BLaER1 treated with 17β-estradiol and CSF1 and Interleukin-3, amounts not matched to agents 10 nM and 100 nM (cell line): ENCODE results near the gene NR1H4.
"Not testable (repeated sequence)": the region's sequence is repeated elsewhere in the genome, so short reads cannot be mapped to it uniquely, and the experiment has no call there.

Experiments
- H3K27ac ChIP-seq, 11 experiments: shearing (Covaris generic); formaldehyde crosslinking; 2 replicates each; pipeline ENCODE4 v1.8.1; 2022
- H3K27me3 ChIP-seq, 11 experiments: shearing (Covaris generic); formaldehyde crosslinking; 2 replicates each; pipeline ENCODE4 v1.8.1; 2022
- H3K36me3 ChIP-seq, 11 experiments: shearing (Covaris generic); formaldehyde crosslinking; 2 replicates each; pipeline ENCODE4 v1.8.1; 2022
- H3K4me1 ChIP-seq, 10 experiments: shearing (Covaris generic); formaldehyde crosslinking; 2 replicates each; pipeline ENCODE4 v1.8.1; 2022
- H3K4me2 ChIP-seq, 11 experiments: shearing (Covaris generic); formaldehyde crosslinking; 2 replicates each; pipeline ENCODE4 v1.8.1; 2022
- H3K4me3 ChIP-seq, 10 experiments: shearing (Covaris generic); formaldehyde crosslinking; 2 replicates each; pipeline ENCODE4 v1.8.1; 2022
- H3K9ac ChIP-seq, 11 experiments: shearing (Covaris generic); formaldehyde crosslinking; 2 replicates each; pipeline ENCODE4 v1.8.1; 2022
- H3K9me3 ChIP-seq, 11 experiments: shearing (Covaris generic); formaldehyde crosslinking; replicated peaks in 1 of 11; 2 replicates each; pipeline ENCODE4 v1.8.1; 2022
- H4K20me1 ChIP-seq, 11 experiments: shearing (Covaris generic); formaldehyde crosslinking; 2 replicates each; pipeline ENCODE4 v1.8.1; 2022
- Cebpa-rat ChIP-seq, 11 experiments: shearing (Covaris generic); IDR thresholded peaks; 2 replicates each; pipeline ENCODE4 v1.8.1; 2022

Gene NR1H4

GRCh38 chr12:100497105-100497795 is 23.6 kb downstream of the NR1H4 start:
- no peak overlapping the region for H3K4me2 ChIP-seq
- no peak for TF ChIP-seq Cebpa-rat (IDR thresholded peaks at IDR 0.05)

GRCh38 chr12:100498141-100498540 is 24.5 kb downstream of the NR1H4 start:
- Histone ChIP-seq H3K4me2 (no peak overlapping the region), H3K27me3 (no peaks in the 10 kb centered on the region), H3K9ac (no peak overlapping the region), H3K4me1 (peaks cover 0 to 6% (median 0%) of the 10 kb centered on the region in 10 experiments; a peak in 1 of 20 replicates), H4K20me1 (no peaks in the 10 kb centered on the region), H3K36me3 (no peaks in the 10 kb centered on the region), H3K9me3 (peaks cover 0 to 12% (median 0%) of the 10 kb centered on the region in 11 experiments; a peak in 1 of 22 replicates), H3K27ac (no peak overlapping the region), H3K4me3 (no peak overlapping the region)
- TF ChIP-seq Cebpa-rat (IDR thresholded peaks at IDR 0.05), result no peak

More at GRCh38 chr12:100497105-100497795, 23.6 kb downstream of the NR1H4 start:
- no peaks in the 10 kb centered on the region for H3K36me3 ChIP-seq
- no peak overlapping the region for H3K4me3 ChIP-seq
- peaks cover 0 to 1% (median 0%) of the 10 kb centered on the region in 10 experiments; a peak in 1 of 20 replicates for H3K4me1 ChIP-seq
- H4K20me1 ChIP-seq, result no peaks in the 10 kb centered on the region
- no peak overlapping the region for H3K27ac ChIP-seq
- 0 out of 22 replicates have a peak, but pooled peaks cover 0 to 3% (median 0%) of the 10 kb centered on the region in 11 experiments for H3K9me3 ChIP-seq
- H3K27me3 ChIP-seq, result no peaks in the 10 kb centered on the region
- H3K9ac ChIP-seq, result no peak overlapping the region

- Histone ChIP-seq H3K4me3 (no peak overlapping the region), H3K36me3 (no peaks in the 10 kb centered on the region), H3K9ac (no peak overlapping the region), H3K27me3 (no peaks in the 10 kb centered on the region), H3K9me3 (peaks cover 0 to 14% (median 0%) of the 10 kb centered on the region in 11 experiments; a peak in 1 of 22 replicates), H3K27ac (no peak overlapping the region), H3K4me2 (no peak overlapping the region), H3K4me1 (peaks cover 0 to 6% (median 0%) of the 10 kb centered on the region in 10 experiments; a peak in 1 of 20 replicates), H4K20me1 (no peaks in the 10 kb centered on the region)
- no peak for TF ChIP-seq Cebpa-rat (IDR thresholded peaks at IDR 0.05)
These were observed 25.8 kb downstream of the NR1H4 start for GRCh38 chr12:100499416-100499815.

GRCh38 chr12:100502718-100503117 is 29.1 kb downstream of the NR1H4 start:
- not testable (repeated sequence) for H4K20me1 ChIP-seq, H3K36me3 ChIP-seq, H3K4me3 ChIP-seq, H3K27me3 ChIP-seq, H3K27ac ChIP-seq, H3K4me1 ChIP-seq, H3K4me2 ChIP-seq, H3K9ac ChIP-seq
- peaks cover 0 to 14% (median 0%) of the 10 kb centered on the region in 11 experiments; a peak in 1 of 22 replicates for H3K9me3 ChIP-seq

GRCh38 chr12:100503228-100503628 is 29.6 kb downstream of the NR1H4 start:
- H3K4me2 ChIP-seq, result no peak overlapping the region
- no peak for TF ChIP-seq Cebpa-rat (IDR thresholded peaks at IDR 0.05)
- H3K4me3 ChIP-seq, result no peak overlapping the region
- H3K36me3 ChIP-seq, result no peaks in the 10 kb centered on the region
- no peaks in the 10 kb centered on the region for H4K20me1 ChIP-seq
- no peak overlapping the region for H3K27ac ChIP-seq
- no peaks in the 10 kb centered on the region for H3K27me3 ChIP-seq
- peaks cover 0 to 14% (median 0%) of the 10 kb centered on the region in 11 experiments; a peak in 1 of 22 replicates for H3K9me3 ChIP-seq
- no peak overlapping the region for H3K9ac ChIP-seq
- peaks cover 0 to 6% (median 0%) of the 10 kb centered on the region in 10 experiments; a peak in 1 of 20 replicates for H3K4me1 ChIP-seq

- no peak for TF ChIP-seq Cebpa-rat (IDR thresholded peaks at IDR 0.05)
- H4K20me1 ChIP-seq, result no peaks in the 10 kb centered on the region
- H3K4me3 ChIP-seq, result no peak overlapping the region
- no peaks in the 10 kb centered on the region for H3K27me3 ChIP-seq
- H3K9me3 ChIP-seq, result peaks cover 0 to 14% (median 0%) of the 10 kb centered on the region in 11 experiments; a peak in 1 of 22 replicates
- peaks cover 0 to 6% (median 0%) of the 10 kb centered on the region in 10 experiments; a peak in 1 of 20 replicates for H3K4me1 ChIP-seq
- no peak overlapping the region for H3K27ac ChIP-seq
- H3K9ac ChIP-seq, result no peak overlapping the region
- no peak overlapping the region for H3K4me2 ChIP-seq
- H3K36me3 ChIP-seq, result no peaks in the 10 kb centered on the region
These were observed 31.1 kb downstream of the NR1H4 start for GRCh38 chr12:100504804-100505203.

- Histone ChIP-seq H4K20me1 (no peaks in the 10 kb centered on the region), H3K4me1 (no peaks in the 10 kb centered on the region), H3K27me3 (no peaks in the 10 kb centered on the region), H3K9me3 (no peaks in the 10 kb centered on the region), H3K4me2 (no peak overlapping the region), H3K27ac (no peak overlapping the region), H3K9ac (no peak overlapping the region), H3K4me3 (no peak overlapping the region), H3K36me3 (no peaks in the 10 kb centered on the region)
- no peak for TF ChIP-seq Cebpa-rat (IDR thresholded peaks at IDR 0.05)
These were observed 35.1 kb downstream of the NR1H4 start for GRCh38 chr12:100508751-100509150.

GRCh38 chr12:100512692-100513091 is 39.0 kb downstream of the NR1H4 start:
- TF ChIP-seq Cebpa-rat (IDR thresholded peaks at IDR 0.05), result no peak
- H3K27me3 ChIP-seq, result no peaks in the 10 kb centered on the region
- no peak overlapping the region for H3K27ac ChIP-seq

GRCh38 chr12:100515968-100516367 is 42.3 kb downstream of the NR1H4 start:
- no peaks in the 10 kb centered on the region for H3K27me3 ChIP-seq
- no peak overlapping the region for H3K4me3 ChIP-seq
- no peak overlapping the region for H3K27ac ChIP-seq
- no peak overlapping the region for H3K9ac ChIP-seq
- H3K36me3 ChIP-seq, result no peaks in the 10 kb centered on the region
- no peaks in the 10 kb centered on the region for H3K4me1 ChIP-seq
- no peak overlapping the region for H3K4me2 ChIP-seq
- H3K9me3 ChIP-seq, result peaks cover 0 to 15% (median 4%) of the 10 kb centered on the region in 11 experiments; a peak in 2 of 22 replicates
- TF ChIP-seq Cebpa-rat (IDR thresholded peaks at IDR 0.05), result no peak
- no peaks in the 10 kb centered on the region for H4K20me1 ChIP-seq

More at GRCh38 chr12:100512692-100513091, 39.0 kb downstream of the NR1H4 start:
- Histone ChIP-seq H3K4me2 (no peak overlapping the region), H3K4me1 (no peaks in the 10 kb centered on the region), H3K9ac (no peak overlapping the region), H3K4me3 (no peak overlapping the region), H3K9me3 (peaks cover 0 to 13% (median 4%) of the 10 kb centered on the region in 11 experiments; a peak in 2 of 22 replicates), H4K20me1 (no peaks in the 10 kb centered on the region), H3K36me3 (no peaks in the 10 kb centered on the region)

GRCh38 chr12:100518376-100518775 is 44.7 kb downstream of the NR1H4 start:
- Histone ChIP-seq H3K27ac (no peak overlapping the region), H3K9me3 (peaks cover 0 to 15% (median 4%) of the 10 kb centered on the region in 11 experiments; a peak in 2 of 22 replicates), H3K36me3 (no peaks in the 10 kb centered on the region), H3K4me2 (no peak overlapping the region), H3K4me1 (no peaks in the 10 kb centered on the region), H4K20me1 (no peaks in the 10 kb centered on the region), H3K9ac (no peak overlapping the region), H3K4me3 (no peak overlapping the region), H3K27me3 (no peaks in the 10 kb centered on the region)
- no peak for TF ChIP-seq Cebpa-rat (IDR thresholded peaks at IDR 0.05)
